ENCODE results near the gene FBXL7. TPM values are rescaled to one million over a fixed set of nuclear protein-coding genes. Genes with fewer than 3 reads are reported as not detected.

The FBXL7 gene
- polyA plus RNA-seq, 1 donor (not counting 4 experiments of a cell fraction or from before 2014, with no cell fraction given) = 0.22 TPM

DNA sequence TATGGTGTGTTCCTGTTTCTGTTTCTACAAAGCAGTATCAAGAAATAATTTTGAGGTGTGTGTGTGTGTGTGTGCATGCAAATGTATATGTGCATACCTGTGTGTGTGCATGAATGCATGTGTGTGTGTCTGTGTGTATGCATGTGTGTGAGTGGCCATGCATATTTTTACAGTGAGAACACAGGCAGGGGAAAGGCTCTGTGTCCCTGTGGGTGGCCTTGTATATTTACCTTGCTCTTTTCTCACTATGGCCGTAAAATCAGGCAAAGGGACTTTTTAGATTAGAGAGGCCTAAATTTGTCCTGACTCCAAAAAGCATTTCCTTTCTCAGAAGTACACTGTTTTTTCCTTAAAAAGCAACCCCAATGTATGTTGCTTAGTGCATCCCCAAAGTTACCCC, 386.2 kb downstream of the FBXL7 start:
- Histone ChIP-seq H3K9me3 (ENCODE audit: control insufficient read depth, low read depth, low read length) (no peaks in the 10 kb centered on the region), H3K79me2 (ENCODE audit: control insufficient read depth, insufficient read depth, low read length) (no peaks in the 10 kb centered on the region), H3K4me2 (ENCODE audit: control insufficient read depth, extremely low read depth, insufficient read depth, low read depth, low read length) (no peak overlapping the region), H3K27ac (ENCODE audit: control insufficient read depth, insufficient read depth, low read length) (no peak overlapping the region), H3K4me1 (ENCODE audit: control insufficient read depth, extremely low read depth, insufficient read depth, low read length) (no peaks in the 10 kb centered on the region), H2AFZ (ENCODE audit: control insufficient read depth, low read length) (no peak overlapping the region), H3K9ac (ENCODE audit: control insufficient read depth, extremely low read depth, insufficient read depth, low read length) (no peak overlapping the region), H4K20me1 (ENCODE audit: control insufficient read depth, extremely low read depth, insufficient read depth, low read length) (no peaks in the 10 kb centered on the region), H3K4me3 (ENCODE audit: control insufficient read depth in 2 of 3, extremely low read depth in 1 of 3, insufficient read depth in 2 of 3, low read depth in 1 of 3, low read length in 3 of 3) (no peak overlapping the region), H3K36me3 (ENCODE audit: control insufficient read depth in 2 of 2, extremely low read depth in 1 of 2, insufficient read depth in 2 of 2, low read length in 2 of 2) (no peaks in the 10 kb centered on the region), H3K9me1 (ENCODE audit: control insufficient read depth, extremely low read depth, insufficient read depth, low read length) (no peaks in the 10 kb centered on the region), H3K27me3 (ENCODE audit: control insufficient read depth, extremely low read depth, insufficient read depth, low read length) (no peaks in the 10 kb centered on the region)
- dilution Hi-C loops (cut with MboI; ENCODE audit: extremely low pct_ligation_motif_present, low sequenced_read_pairs) = no loop called here
- no peak for TF ChIP-seq EZH2 (IDR thresholded peaks at IDR 0.05; ENCODE audit: low read length)
- no peak for TF ChIP-seq CTCF (optimal IDR thresholded peaks at IDR 0.05 in 1 of 3, IDR thresholded peaks at IDR 0.05 in 1 of 3, conservative IDR thresholded peaks at IDR 0.05 in 1 of 3; ENCODE audit: extremely low read depth in 1 of 3, insufficient read depth in 2 of 3, low read length in 3 of 3)
- FAIRE-seq (no peak), DNase-seq (ENCODE audit: low read depth, low spot score) (no peak)

- no peaks in the 10 kb centered on the region for H4K20me1 ChIP-seq (ENCODE audit: control insufficient read depth, extremely low read depth, insufficient read depth, low read length)
- H3K9me1 ChIP-seq (ENCODE audit: control insufficient read depth, extremely low read depth, insufficient read depth, low read length) = no peaks in the 10 kb centered on the region
- H3K4me2 ChIP-seq (ENCODE audit: control insufficient read depth, extremely low read depth, insufficient read depth, low read depth, low read length) = no peak overlapping the region
- H2AFZ ChIP-seq (ENCODE audit: control insufficient read depth, low read length) = no peak overlapping the region
- DNase-seq (ENCODE audit: low read depth, low spot score) (no peak), FAIRE-seq (no peak)
- no peaks in the 10 kb centered on the region for H3K9me3 ChIP-seq (ENCODE audit: control insufficient read depth, low read depth, low read length)
- H3K4me1 ChIP-seq (ENCODE audit: control insufficient read depth, extremely low read depth, insufficient read depth, low read length) = no peaks in the 10 kb centered on the region
- no peaks in the 10 kb centered on the region for H3K36me3 ChIP-seq (ENCODE audit: control insufficient read depth in 2 of 2, extremely low read depth in 1 of 2, insufficient read depth in 2 of 2, low read length in 2 of 2)
- no peak overlapping the region for H3K27ac ChIP-seq (ENCODE audit: control insufficient read depth, insufficient read depth, low read length)
- no peak overlapping the region for H3K4me3 ChIP-seq (ENCODE audit: control insufficient read depth in 2 of 3, extremely low read depth in 1 of 3, insufficient read depth in 2 of 3, low read depth in 1 of 3, low read length in 3 of 3)
- no peak overlapping the region for H3K9ac ChIP-seq (ENCODE audit: control insufficient read depth, extremely low read depth, insufficient read depth, low read length)
- H3K27me3 ChIP-seq (ENCODE audit: control insufficient read depth, extremely low read depth, insufficient read depth, low read length) = no peaks in the 10 kb centered on the region
- no peaks in the 10 kb centered on the region for H3K79me2 ChIP-seq (ENCODE audit: control insufficient read depth, insufficient read depth, low read length)
- dilution Hi-C loops (cut with MboI; ENCODE audit: extremely low pct_ligation_motif_present, low sequenced_read_pairs) = no loop called here
- TF ChIP-seq CTCF (optimal IDR thresholded peaks at IDR 0.05 in 1 of 3, IDR thresholded peaks at IDR 0.05 in 1 of 3, conservative IDR thresholded peaks at IDR 0.05 in 1 of 3; ENCODE audit: extremely low read depth in 1 of 3, insufficient read depth in 2 of 3, low read length in 3 of 3) (no peak), EZH2 (IDR thresholded peaks at IDR 0.05; ENCODE audit: low read length) (no peak)
Measured at GRCh38 chr5:15887093-15887492, 387.1 kb downstream of the FBXL7 start.
